Left ventricle myocardium inferior (tissue), 1 donor: ENCODE measurements around the gene DUOX1. TPM values are rescaled to one million over a fixed set of nuclear protein-coding genes. Genes with fewer than 3 reads are reported as not detected.

ENCODE experiments used
- DNase-seq: peaks from one replicate; pipeline ENCODE4 v3.0.0-alpha.2; 2020
- H3K27ac ChIP-seq: fragments of 200-600 bp; replicated peaks from 2 replicates; pipeline ENCODE4 v1.8.0; 2021
- H3K27me3 ChIP-seq: fragments of 200-600 bp; 2 replicates; pipeline ENCODE4 v1.8.0; 2021; ENCODE audit warnings: low read depth
- H3K36me3 ChIP-seq: fragments of 200-600 bp; 2 replicates; pipeline ENCODE4 v1.8.0; 2021
- H3K4me1 ChIP-seq: fragments of 200-600 bp; 2 replicates; pipeline ENCODE4 v1.8.0; 2021
- H3K4me3 ChIP-seq: fragments of 200-600 bp; 2 replicates; pipeline ENCODE4 v1.8.0; 2021; ENCODE audit warnings: mild to moderate bottlenecking, moderate library complexity
- H3K9me3 ChIP-seq: fragments of 200-600 bp; replicated peaks from 2 replicates; pipeline ENCODE4 v1.8.0; 2021
- intact Hi-C: fragments of 100-400 bp; cut with micrococcal nuclease; formaldehyde crosslinking; loops from one replicate; pipeline ENCODE4 v1.11.0; 2022
- total RNA-seq: library from RNA; stranded (reverse); fragmentation: NEBNext Ultra II Directional; extraction: Animal tissue kit (Norgen Biotek cat#: 25700); gene quantifications from one replicate; pipeline ENCODE4 v1.2.1, GENCODE V29; 2021
- TF ChIP-seq, protein P1 (sequence below): fragments of 200-600 bp; IDR thresholded peaks from 2 replicates; pipeline ENCODE4 v1.8.0; 2021; ENCODE audit warnings: antibody characterized with exemption, mild to moderate bottlenecking, borderline replicate concordance
- donor health status: DM: no; HTN: yes; CAD: no; lungs with severe emphysema.

DUOX1 gene
- total RNA-seq, 1 donor from 2014 or later = 0.80 TPM

DNA sequence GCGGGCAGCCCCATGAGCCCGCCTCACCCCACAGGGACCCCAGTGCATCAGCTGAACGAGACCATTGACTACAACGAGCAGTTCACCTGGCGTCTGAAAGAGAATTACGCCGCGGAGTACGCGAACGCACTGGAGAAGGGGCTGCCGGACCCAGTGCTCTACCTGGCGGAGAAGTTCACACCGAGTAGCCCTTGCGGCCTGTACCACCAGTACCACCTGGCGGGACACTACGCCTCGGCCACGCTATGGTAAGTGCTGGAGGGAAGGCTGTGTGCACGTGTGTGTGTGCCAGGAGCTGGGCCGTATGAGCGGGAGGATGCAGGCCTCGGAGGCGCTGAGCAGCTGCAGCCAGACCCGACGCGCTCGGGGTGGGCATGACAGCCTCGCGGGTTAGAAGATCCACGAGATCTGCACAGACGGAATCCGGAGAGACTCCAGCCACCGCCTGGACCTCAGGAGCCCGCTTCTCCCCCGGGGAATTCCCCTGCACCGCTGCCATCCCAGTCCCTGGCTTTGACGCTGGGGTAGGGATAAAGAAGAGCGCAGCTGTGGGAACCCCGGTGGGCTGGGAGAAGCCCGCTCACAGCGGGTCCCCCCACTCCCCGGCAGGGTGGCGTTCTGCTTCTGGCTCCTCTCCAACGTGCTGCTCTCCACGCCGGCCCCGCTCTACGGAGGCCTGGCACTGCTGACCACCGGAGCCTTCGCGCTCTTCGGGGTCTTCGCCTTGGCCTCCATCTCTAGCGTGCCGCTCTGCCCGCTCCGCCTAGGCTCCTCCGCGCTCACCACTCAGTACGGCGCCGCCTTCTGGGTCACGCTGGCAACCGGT is 13.1 kb upstream of the DUOX1 start:
- Histone ChIP-seq H3K4me3 (peak overlapping the region; percentile 36), H3K36me3 (no peaks in the 10 kb centered on the region), H3K4me1 (peaks cover 46% of the 10 kb centered on the region), H3K27ac (no peak overlapping the region), H3K9me3 (no peaks in the 10 kb centered on the region), H3K27me3 (peaks cover 94% of the 10 kb centered on the region)
- DNase-seq = no peak
- TF ChIP-seq, protein P1, sequence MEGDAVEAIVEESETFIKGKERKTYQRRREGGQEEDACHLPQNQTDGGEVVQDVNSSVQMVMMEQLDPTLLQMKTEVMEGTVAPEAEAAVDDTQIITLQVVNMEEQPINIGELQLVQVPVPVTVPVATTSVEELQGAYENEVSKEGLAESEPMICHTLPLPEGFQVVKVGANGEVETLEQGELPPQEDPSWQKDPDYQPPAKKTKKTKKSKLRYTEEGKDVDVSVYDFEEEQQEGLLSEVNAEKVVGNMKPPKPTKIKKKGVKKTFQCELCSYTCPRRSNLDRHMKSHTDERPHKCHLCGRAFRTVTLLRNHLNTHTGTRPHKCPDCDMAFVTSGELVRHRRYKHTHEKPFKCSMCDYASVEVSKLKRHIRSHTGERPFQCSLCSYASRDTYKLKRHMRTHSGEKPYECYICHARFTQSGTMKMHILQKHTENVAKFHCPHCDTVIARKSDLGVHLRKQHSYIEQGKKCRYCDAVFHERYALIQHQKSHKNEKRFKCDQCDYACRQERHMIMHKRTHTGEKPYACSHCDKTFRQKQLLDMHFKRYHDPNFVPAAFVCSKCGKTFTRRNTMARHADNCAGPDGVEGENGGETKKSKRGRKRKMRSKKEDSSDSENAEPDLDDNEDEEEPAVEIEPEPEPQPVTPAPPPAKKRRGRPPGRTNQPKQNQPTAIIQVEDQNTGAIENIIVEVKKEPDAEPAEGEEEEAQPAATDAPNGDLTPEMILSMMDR = no peak
- intact Hi-C loops = no loop called here

DNA sequence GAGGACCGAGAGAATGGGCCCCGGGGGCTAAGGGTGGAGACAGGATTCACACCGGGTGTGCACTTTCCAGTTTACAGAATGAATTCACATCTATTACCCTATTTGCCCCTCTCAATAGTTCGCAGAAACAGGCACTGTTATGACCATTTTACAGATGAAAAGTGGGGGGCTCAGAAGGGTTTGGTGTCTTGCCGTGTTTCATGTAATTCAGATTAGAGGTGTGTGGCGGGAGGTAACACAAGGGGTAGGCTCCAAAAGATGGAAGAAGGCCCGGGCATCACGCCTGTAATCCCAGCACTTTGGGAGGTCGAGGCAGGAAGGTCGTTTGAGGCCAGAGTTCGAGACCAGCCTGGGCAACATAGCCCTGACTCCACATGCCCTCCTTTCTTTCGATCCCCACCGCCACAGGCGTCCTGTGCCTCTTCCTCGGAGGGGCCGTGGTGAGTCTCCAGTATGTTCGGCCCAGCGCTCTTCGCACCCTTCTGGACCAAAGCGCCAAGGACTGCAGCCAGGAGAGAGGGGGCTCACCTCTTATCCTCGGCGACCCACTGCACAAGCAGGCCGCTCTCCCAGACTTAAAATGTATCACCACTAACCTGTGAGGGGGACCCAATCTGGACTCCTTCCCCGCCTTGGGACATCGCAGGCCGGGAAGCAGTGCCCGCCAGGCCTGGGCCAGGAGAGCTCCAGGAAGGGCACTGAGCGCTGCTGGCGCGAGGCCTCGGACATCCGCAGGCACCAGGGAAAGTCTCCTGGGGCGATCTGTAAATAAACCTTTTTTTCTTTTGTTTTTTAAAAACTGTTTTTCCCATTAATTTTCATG is 12.3 kb upstream of the DUOX1 start:
- TF ChIP-seq, protein P1 = no peak

DNA sequence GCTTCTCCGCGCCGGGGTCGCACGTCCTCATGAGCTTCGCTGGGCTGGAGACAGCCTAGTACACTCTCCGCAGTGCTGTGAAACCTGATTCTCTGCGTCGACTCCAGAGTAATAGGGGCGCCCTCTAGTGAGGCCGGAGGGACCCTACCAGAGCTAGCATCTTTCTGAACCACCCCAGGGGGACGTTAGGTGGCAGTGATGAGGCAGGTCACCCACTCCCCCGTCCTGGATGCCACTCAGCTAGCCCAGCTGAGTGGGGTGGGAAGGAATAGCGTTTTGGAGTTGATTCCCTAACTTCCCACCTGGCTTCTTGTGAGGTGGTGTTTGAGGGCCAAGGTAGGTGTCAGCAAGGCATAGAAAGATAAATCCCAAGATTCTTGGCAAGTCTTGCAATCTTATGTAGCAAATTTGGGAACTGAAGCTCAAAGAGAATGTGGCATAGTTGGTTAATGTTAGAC is 11.6 kb upstream of the DUOX1 start:
- peak; percentile 83 for DNase-seq
- H3K27me3 ChIP-seq = peaks cover 94% of the 10 kb centered on the region
- H3K36me3 ChIP-seq = no peaks in the 10 kb centered on the region
- H3K9me3 ChIP-seq = no peaks in the 10 kb centered on the region
- peaks cover 32% of the 10 kb centered on the region for H3K4me1 ChIP-seq
- H3K4me3 ChIP-seq = peak overlapping the region; percentile 54
- no peak overlapping the region for H3K27ac ChIP-seq
- intact Hi-C loops = no loop called here
- TF ChIP-seq, protein P1 = peak; percentile 98

More for the DNA sequence above, 12.3 kb upstream of the DUOX1 start:
- intact Hi-C loops = no loop called here
- H3K4me1 ChIP-seq = peaks cover 39% of the 10 kb centered on the region
- DNase-seq = no peak
- no peaks in the 10 kb centered on the region for H3K9me3 ChIP-seq
- peak overlapping the region; percentile 54 for H3K4me3 ChIP-seq
- no peaks in the 10 kb centered on the region for H3K36me3 ChIP-seq
- H3K27ac ChIP-seq = no peak overlapping the region
- peaks cover 94% of the 10 kb centered on the region for H3K27me3 ChIP-seq

DNA sequence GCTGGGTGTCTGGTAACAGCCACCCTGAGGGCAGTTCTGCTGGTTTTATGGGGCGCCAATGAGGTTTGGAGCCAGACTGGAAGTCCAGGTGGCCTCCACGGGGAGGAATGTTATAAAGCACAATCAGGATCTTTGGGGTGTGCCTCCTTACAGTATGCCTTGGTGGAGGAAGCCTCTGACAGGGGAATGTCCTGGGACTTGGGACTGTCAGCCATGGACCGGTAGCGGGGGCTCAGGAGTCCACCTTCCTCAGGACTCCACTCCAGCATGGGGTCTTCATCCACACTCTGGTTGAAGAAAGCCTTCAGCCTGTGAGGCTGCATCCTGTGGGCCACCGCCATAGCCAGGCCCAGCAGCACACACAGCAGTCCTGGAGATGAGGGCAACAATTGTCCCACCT is 10.8 kb upstream of the DUOX1 start:
- H3K27ac ChIP-seq = no peak overlapping the region
- no peaks in the 10 kb centered on the region for H3K36me3 ChIP-seq
- H3K27me3 ChIP-seq = peaks cover 94% of the 10 kb centered on the region
- peaks cover 24% of the 10 kb centered on the region for H3K4me1 ChIP-seq
- TF ChIP-seq, protein P1 = no peak
- no peaks in the 10 kb centered on the region for H3K9me3 ChIP-seq
- no peak overlapping the region for H3K4me3 ChIP-seq
- intact Hi-C loops = no loop called here
- no peak for DNase-seq

DNA sequence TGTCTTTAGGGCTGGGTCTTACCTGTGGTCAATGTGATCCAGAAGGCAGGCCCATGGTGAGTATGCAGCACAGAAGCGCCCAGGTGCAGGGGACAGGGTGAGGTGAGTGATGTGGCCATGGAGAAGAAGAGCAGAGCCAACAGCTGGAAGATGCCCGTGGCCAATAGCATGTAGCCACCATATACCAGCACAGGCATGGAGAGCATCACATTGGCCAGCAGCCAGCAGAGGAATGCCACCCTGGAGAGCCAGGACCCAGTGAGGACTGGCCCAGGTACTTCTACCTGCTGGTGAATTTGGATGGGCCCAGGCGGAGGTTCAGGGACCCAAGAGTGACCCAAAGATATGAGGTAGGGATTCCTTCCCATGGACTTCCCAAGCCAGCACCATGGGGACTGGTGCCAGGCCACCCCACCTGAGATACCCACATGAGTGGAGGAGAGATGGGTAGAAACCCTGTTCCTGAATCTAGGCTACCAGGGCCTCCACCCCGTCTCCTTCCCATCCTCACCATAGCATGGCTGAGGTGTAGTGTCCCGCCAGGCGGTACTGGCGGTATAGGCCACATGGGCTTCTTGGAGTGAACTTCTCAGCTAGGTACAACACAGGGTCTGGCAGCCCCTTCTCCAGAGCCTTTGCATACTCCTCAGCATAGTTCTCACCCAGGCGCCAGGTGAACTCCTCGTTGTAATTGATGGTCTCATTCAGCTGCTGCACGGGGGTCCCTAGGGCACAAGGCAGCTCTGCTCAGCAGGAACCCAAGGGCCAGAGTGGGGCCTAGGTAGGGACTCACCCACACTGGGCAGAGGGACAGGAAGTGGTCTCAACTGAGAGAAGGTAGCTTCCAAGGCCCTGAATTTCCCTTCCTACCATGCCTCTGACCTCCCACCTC is 9.5 kb upstream of the DUOX1 start:
- DNase-seq = no peak
- Histone ChIP-seq H3K9me3 (no peaks in the 10 kb centered on the region), H3K4me1 (peaks cover 16% of the 10 kb centered on the region), H3K27ac (no peak overlapping the region), H3K36me3 (no peaks in the 10 kb centered on the region), H3K4me3 (no peak overlapping the region), H3K27me3 (peaks cover 92% of the 10 kb centered on the region)
- intact Hi-C loops = no loop called here
- TF ChIP-seq, protein P1 = no peak
